HT1080 (cell line): Measurements from ENCODE around the gene ARHGAP45. TPM values are rescaled to one million over a fixed set of nuclear protein-coding genes. Genes with fewer than 3 reads are reported as not detected.
A peak's percentile ranks its signal among the peaks of the same experiment; 100 is the strongest.

ENCODE experiments used
- DNase-seq: peaks from one replicate; pipeline ENCODE4 v3.0.0-alpha.2; 2015; ENCODE audit warnings: low read depth
- total RNA-seq: library from RNA; depleted of rRNA; stranded (reverse); fragments of >200 nt; shearing (Covaris generic); gene quantifications from 2 replicates; pipeline ENCODE4 v1.2.3, GENCODE V29; 2014

Gene ARHGAP45
- total RNA-seq, 1 experiment from 2014 or later: 1.4 TPM

DNA sequence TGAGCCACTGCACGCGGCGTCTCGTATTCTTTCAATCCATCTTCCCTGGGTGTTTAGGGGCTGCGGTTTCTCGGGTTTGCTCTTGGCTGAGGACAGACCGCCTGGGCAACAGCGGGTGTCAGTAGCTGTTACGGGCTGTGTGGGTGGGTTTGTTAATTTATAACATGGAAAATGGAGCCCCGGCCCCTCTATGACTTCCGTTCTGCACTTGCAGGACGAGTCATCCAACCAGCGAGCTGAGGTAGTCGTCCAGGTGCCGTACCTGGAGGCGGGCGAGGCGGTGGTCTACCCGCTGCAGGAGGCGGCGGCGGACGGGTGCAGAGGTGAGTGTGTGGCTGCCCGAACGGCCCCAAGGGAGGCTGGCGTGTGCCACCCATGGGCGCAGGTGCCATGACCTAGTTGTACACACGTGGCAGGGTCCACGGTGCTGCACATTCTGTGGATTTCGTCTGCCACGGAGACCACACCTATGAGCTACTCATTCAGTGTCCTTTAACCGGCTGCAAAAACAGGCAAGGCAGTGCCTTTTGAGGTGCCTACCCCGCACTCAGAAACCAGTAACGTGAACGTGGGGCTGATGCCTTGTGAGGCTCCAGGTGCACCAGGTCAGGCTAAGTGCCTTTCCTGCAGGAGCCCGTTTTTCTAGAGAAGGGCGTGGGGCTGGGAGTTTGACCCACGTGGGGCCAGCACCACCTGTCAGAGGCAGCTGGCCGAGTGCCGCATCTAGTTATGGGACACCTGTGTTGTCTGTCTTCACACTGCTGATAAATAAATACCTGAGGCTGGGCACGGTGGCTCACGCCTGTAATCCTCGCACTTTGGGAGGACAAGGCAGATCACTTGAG, 17.3 kb downstream of the ARHGAP45 start:
- DNase-seq: no peak

DNA sequence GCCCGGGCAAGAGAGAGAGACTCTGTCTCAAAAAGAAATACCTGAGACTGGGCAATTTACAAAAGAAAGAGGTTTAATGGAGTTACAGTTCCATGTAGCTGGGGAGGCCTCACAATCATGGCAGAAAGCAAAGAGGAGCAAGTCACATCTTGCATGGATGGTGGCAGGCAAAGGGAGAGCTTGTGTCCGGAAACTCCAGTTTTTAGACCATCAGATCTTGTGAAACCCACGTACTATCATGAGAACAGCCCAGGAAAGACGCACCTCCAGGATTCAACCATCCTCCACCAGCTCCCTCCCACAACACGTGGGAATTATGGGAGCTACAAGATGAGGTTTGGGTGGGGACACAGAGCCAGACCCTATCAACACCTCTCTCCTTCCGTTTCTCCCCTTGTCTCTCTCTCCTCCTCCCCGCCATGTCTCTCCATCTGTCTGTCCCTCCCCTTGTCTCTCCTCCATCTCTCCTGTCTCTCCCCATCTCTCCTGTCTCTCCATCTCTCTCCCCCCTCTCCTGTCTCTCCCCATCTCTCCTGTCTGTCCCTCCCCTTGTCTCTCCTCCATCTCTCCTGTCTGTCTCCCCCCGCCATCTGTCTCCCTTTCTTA, 18.2 kb downstream of the ARHGAP45 start:
- no peak for DNase-seq

- no peak for DNase-seq
Measured at GRCh38 chr19:1085676-1086442, 18.9 kb downstream of the ARHGAP45 start.

DNA sequence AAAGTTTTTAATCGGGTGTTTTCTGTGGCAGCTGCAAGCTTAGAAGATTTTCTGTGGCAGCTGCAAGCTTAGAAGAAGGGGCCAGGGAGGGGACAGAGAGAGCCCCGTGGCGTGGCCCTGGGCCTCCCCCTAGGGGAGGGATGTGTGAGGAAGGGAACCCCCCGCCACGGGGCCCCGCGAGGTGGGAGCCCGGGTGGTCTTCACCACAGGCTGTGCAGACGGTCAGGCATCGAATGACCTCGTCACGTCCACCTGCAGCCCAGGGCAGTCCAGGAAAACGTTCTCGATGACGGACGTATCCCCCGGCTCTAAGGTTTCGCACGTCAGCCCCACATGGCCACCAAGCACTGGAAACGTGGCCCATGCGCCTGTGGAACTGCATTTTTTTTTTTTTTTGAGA, 19.6 kb downstream of the ARHGAP45 start:
- no peak for DNase-seq

- no peak for DNase-seq
Measured at GRCh38 chr19:1087813-1088415, 20.9 kb downstream of the ARHGAP45 start.

DNA sequence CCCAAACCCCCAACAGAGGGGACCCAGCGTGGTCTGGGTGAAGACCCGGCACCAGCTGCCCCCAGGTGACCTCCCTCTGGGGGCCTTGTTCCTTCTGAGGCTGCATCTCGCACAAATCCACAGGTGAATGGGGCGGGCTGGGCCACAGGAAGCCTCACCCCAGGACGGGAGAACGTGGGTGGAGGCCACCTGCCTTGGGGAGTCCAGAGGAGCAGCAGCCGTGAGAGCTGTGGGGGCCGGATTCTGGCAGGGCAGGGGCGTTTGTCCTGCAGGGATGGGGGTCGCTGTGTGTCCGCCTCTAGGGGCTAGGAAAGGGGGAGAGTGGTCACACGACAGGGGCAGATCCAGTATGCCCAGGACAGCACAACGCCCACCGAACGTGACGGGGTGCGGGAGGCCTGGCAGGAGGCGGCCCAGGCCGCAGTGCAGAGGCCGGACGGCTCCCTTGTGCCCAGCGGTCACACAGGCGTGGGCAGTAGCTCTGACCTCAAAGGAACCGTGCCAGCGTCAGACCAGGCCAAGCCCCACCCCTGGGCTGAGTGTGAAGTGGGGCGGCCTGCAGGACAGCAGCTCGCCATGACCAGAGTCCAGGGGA, 21.5 kb downstream of the ARHGAP45 start:
- no peak for DNase-seq

GRCh38 chr19:1089126-1089771, 22.3 kb downstream of the ARHGAP45 start:
- no peak for DNase-seq

GRCh38 chr19:1089891-1090290, 22.9 kb downstream of the ARHGAP45 start:
- DNase-seq: no peak

DNA sequence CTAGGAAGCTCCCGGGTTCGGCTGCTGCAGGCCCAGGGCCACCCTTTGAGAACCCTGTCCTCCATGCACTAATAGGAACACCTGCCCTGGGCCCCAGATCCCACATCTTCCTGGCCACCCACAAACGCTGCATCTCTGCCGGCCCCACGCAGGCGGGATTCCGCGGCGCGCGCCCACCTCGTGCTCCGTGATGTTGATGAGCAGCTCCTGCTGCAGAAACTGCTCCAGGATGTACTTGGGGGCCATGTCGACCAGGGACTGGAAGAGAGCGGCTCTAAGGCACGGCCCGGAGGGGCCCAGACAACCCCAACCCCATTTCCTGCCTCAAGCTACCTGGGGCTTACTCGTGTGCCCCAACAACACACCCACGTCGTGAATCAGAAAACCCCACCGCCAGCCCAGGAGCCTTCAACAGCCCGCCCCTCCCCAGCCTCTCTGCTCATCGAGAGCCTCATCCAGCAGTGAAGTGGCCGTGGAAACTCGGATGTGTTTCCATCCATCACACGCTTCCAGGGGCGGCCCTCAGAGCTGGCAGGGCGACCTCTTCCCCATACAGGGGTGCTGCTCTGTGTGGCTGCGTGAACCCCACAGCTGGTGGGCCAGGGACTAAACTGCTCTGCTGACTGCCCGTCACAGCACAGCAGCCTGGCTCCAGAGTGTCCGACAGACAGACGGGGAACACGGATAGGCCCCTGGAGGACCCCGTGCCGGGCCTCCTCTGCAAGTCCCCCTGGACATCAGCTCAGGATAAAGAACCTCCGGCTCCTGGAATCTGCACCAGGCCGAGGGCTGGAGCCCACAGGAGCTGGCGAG, 24.0 kb downstream of the ARHGAP45 start:
- DNase-seq: no peak

DNA sequence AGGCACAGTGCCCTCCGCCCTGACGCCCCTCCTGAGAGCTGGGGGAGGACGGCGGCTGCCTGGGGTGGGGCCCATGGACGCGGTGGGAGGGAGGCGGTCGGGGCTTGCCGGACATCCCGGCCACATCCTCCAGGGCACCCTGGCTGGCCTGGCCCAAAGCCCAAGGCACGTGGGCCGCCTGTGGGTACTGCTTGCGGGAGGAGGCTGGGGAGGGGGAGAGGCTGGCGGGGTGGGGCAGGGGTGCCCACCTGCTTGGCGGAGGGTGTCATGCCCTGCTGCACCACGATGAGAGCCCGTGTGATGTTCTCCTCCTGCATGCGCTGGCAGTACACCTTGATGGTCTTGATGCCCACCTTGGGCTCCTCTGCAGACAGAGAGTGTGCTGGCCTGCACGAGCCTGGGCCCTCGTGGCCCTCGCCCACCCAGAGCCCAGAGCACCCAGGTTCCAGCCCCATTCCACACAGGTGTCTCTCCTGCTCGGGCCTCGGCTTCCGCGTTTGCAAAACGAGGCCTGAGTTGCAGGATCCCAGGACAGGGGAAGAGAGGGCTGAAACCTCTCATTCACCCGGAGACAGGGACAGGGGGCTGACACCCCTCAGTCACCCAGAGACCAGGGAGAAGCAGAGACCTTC, 24.7 kb downstream of the ARHGAP45 start:
- no peak for DNase-seq

DNA sequence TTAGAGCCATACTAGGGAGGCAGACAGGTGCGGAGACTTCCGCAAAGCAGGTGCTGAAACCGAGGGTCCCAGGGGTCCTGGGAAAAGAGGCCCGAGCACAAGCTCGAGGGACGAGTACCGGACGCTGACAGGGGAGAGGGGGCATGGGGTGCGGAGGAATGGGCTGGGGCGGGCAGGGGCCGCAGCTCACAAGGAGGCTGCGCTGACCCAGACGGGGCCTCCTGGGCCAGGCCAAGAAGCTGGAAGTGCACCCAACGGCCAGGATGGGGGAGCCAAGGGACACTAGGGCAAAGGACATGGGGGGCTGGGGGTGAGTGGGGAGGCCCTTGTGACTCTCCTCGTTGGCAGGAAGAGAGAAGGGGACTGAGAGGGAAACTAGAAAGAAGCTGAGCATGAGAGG, 26.4 kb downstream of the ARHGAP45 start:
- DNase-seq: no peak

DNA sequence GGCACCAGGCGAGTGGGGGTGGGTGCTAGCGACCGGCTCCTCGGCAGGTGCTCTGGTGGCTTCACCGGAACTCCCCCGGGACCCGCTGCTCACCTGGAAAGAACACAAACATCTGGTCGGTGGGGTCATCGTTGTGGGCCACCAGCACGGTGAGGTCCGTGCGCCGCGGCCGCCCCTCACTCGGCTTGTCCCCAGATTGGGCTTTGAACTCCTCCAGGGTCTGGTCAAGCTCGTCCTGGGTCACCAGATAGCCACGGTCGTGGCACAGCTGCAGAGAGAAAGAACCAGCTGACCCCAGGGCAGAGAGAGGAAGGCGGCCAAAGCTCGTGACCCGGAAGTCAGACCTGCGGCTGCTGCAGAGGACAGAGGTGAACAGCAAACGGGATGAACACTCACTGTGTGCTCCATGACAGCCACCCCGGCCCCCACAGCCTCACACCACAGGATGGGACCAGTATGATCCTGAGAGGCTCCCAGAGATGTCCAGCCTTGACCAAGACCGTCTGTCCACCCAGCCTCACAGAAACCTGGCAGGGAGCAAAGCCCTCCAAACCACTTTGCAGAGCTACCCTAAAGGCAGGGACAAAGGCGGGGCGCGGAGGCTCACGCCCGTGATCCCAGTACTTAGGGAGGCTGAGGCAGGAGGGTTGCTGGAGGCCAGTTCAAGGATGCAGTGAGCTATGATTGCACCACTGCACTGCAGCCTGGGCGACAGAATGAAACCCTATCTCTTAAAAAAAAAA, 27.0 kb downstream of the ARHGAP45 start:
- DNase-seq: no peak

DNA sequence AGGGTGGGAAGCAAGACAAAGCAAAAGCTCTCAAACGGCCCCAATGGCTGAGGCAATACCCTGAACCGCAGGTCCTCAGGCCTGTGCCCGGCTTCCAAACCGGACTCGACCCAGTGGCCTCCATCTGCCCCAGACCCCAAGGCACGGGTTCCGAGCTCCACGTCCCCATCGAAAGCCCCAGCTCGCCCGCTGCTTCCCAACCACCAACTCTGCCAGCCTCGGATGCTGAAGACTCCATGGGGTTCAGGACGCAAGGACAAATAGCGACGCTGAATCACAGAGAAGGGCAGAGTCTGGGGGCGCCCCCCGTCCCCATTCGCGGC, 27.6 kb downstream of the ARHGAP45 start:
- no peak for DNase-seq

DNA sequence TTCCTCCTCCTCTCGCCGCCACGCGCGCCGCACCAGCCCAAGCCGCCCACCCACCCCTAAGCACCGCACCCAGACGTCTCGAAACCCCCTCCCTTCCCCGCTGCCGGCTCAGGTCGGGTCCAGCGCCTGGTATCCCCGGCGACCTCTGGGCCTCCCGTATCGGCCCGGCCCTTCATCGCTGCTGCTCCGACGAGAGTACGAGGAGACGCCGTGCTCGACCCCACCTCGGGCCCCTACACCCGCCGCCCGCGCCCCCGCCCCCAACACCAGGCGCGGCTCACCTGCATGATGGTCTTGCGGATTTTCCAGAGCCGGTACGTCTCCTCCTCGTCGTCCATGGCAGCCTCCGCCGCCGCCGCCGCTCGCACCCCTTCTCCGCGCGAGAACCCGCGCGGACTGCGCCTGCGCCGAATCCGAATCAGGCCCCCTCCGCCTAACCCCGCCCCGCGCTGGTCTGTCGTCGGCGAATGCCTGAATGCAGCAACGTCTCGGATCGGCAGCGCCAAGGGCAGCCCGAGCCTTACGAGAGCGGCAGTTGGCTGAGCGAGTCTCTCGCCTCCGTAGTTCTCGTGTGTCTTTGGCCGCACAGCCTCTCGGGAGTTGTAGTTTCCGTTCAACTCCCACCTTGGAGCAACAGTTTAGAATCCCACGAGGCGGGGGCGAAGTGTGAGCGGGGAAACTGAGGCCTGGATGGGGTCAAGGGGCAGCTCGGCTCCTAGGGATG, 28.2 kb downstream of the ARHGAP45 start, which contains the start of gene POLR2E:
TSS of gene POLR2E (minus strand) at position 398 of the 724 bp plus-strand sequence. CDS start at position 338, 60 bp downstream.
- peak; percentile 93 for DNase-seq

- DNase-seq: no peak
Measured at GRCh38 chr19:1097810-1098176, 30.8 kb downstream of the ARHGAP45 start.

DNA sequence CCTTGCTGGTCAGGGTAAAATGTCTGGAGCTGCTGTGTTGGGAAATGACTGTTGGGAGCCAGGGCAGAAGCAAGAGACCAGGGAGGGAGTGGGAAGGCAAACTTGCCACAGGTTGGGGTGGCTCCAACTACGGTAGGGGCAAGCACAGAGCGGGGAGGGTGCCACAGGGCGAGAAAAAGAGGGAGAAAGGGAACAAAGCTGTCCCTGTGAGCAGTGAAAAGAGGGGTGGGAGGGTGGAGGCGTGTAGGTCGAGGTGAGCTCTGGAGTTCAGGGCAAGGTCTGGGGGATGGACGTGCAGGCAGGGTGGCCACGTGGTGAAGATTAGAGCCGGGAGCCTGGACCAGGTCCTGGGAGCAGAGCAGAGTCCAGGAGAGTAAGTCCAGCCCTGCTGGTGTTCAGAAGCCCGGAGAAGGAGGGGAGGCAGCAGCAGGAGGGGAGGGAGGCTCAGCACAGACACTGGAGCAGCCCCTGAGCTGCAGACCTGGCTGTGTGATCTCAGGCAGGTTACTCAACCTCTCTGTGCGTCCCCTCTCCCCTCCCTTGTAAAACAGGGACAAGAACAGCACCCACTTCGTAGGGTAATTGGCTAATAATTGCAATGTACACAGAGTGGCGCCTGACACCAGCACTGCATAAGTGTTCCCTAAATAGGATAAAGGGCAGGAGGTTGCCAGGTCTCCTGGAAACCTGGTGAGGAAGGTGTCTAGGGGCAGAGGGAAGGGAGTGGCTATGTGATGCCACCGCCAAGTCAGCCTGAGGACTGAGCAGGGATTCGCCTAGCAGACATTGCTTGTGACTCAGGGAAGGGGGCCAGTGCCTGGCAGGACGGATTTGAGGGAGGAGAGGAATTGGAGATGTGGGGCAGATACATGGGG, 31.4 kb downstream of the ARHGAP45 start:
- no peak for DNase-seq

GRCh38 chr19:1101337-1101698, 34.4 kb downstream of the ARHGAP45 start:
- no peak for DNase-seq
